GM12878 (cell line): ENCODE results near the gene REEP6. TPM values are rescaled to one million over a fixed set of nuclear protein-coding genes. Genes with fewer than 3 reads are reported as not detected.

Source experiments
- ATAC-seq: fragments of 200-7000 bp; cut with Tn5 transposase; 3 replicates; pipeline ENCODE4 v1.9.1; 2020; ENCODE audit warnings: mild to moderate bottlenecking, moderate library complexity
- BruUV-seq: library from RNA; stranded (reverse); fragments of 400-500 nt; replicated peaks from 2 replicates; lab custom pipeline; 2021; lab: Mats Ljungman, UMichigan
- CTCF ChIA-PET: fragments of 300-600 bp; sonication (Branson Sonifier 250); formaldehyde crosslinking; extraction: SDS; loops from one replicate; lab custom pipeline; 2021; ENCODE audit warnings: inconsistent platforms; lab: Yijun Ruan, JAX
- POLR2A ChIA-PET: fragments of 350-600 bp; formaldehyde crosslinking; extraction: SDS; loops from one replicate; lab custom pipeline; 2021; ENCODE audit warnings: inconsistent platforms; lab: Charles Lee
- RAD21 ChIA-PET: fragments of 300-600 bp; sonication (Branson Sonifier 250); formaldehyde crosslinking; loops from one replicate; lab custom pipeline; 2023; ENCODE audit warnings: antibody characterized with exemption; ENCODE audit not compliant: unreplicated experiment; lab: Charles Lee
- SMC1A ChIA-PET: fragments of 300-600 bp; sonication (Branson Sonifier 250); formaldehyde crosslinking; loops from one replicate; lab custom pipeline; 2023; ENCODE audit not compliant: unreplicated experiment, uncharacterized antibody; lab: Charles Lee
- DNase-seq: peaks from one replicate; pipeline ENCODE4 v3.0.0-alpha.2; 2011; ENCODE audit warnings: low read depth, low spot score
- FAIRE-seq: peaks from 3 replicates; lab custom pipeline; 2011; peaks lifted over from hg19 to GRCh38; lab: Jason Lieb, UNC
- H2AFZ ChIP-seq: 2 replicates; pipeline ENCODE4 v1.6.0; 2011; ENCODE audit warnings: low read depth, low read length, control low read depth; ENCODE audit not compliant: control insufficient read depth
- H3K27ac ChIP-seq: 2 replicates; pipeline ENCODE4 v1.5.1; 2011; ENCODE audit warnings: control low read depth; ENCODE audit not compliant: control insufficient read depth, insufficient read depth
- H3K27me3 ChIP-seq, 2 experiments: replicated peaks in 1 of 2; 2 replicates each; pipeline versions ENCODE4 v1.6.0 to v1.6.1; 2011; ENCODE audit warnings: low read length in 1 of 2; ENCODE audit not compliant: control insufficient read depth in 2 of 2, insufficient read depth in 2 of 2
- H3K36me3 ChIP-seq, 2 experiments: 2 replicates each; pipeline ENCODE4 v1.5.1; 2011; ENCODE audit warnings: low read length in 1 of 2; ENCODE audit not compliant: control insufficient read depth in 2 of 2, insufficient read depth in 2 of 2
- H3K4me1 ChIP-seq: 2 replicates; pipeline ENCODE4 v1.6.1; 2011; ENCODE audit warnings: mild to moderate bottlenecking, low read length, moderate library complexity, mixed read lengths; ENCODE audit not compliant: control insufficient read depth, insufficient read depth
- H3K4me2 ChIP-seq: 2 replicates; pipeline ENCODE4 v1.6.0; 2011; ENCODE audit warnings: control low read depth; ENCODE audit not compliant: control insufficient read depth, insufficient read depth
- H3K4me3 ChIP-seq: fragments of 200-600 bp; sonication (generic); 2 replicates; pipeline ENCODE4 v1.5.1; 2016
- H3K79me2 ChIP-seq: 2 replicates; pipeline ENCODE4 v1.6.0; 2011; ENCODE audit warnings: low read length; ENCODE audit not compliant: control insufficient read depth, insufficient read depth
- H3K9ac ChIP-seq: 2 replicates; pipeline ENCODE4 v1.8.0; 2011; ENCODE audit warnings: low read length, control low read depth, mixed read lengths; ENCODE audit not compliant: control insufficient read depth, insufficient read depth
- H3K9me3 ChIP-seq: replicated peaks from 3 replicates; pipeline ENCODE4 v1.5.1; 2011; ENCODE audit warnings: mild to moderate bottlenecking, low read length; ENCODE audit not compliant: control insufficient read depth, insufficient read depth
- H4K20me1 ChIP-seq: 2 replicates; pipeline ENCODE4 v1.6.0; 2011; ENCODE audit not compliant: control insufficient read depth, insufficient read depth
- ATF7 ChIP-seq: fragments of 450-650 bp; IDR thresholded peaks from 2 replicates; pipeline ENCODE4 v1.6.1; 2016; ENCODE audit warnings: low read depth, mild to moderate bottlenecking
- EED ChIP-seq: sonication (generic); IDR thresholded peaks from 2 replicates; pipeline ENCODE4 v1.6.1; 2016; ENCODE audit warnings: antibody characterized with exemption, low read depth
- FOXM1 ChIP-seq: IDR thresholded peaks from 2 replicates; pipeline ENCODE4 v1.6.1; 2012; ENCODE audit warnings: low read depth, mild to moderate bottlenecking, inconsistent platforms, low read length, moderate library complexity
- JUND ChIP-seq: IDR thresholded peaks from 2 replicates; pipeline ENCODE4 v1.6.1; 2012; ENCODE audit warnings: low read depth, mild to moderate bottlenecking, low read length, improper control_type of control experiment, moderate library complexity
- NFYB ChIP-seq: IDR thresholded peaks from 2 replicates; pipeline ENCODE4 v1.6.1; 2011; ENCODE audit warnings: low read depth, mild to moderate bottlenecking, low read length, improper control_type of control experiment, moderate library complexity; ENCODE audit not compliant: insufficient read depth
- RFX5 ChIP-seq: IDR thresholded peaks from 2 replicates; pipeline ENCODE4 v1.6.1; 2011; ENCODE audit warnings: low read depth, low read length, improper control_type of control experiment
- SMC3 ChIP-seq: IDR thresholded peaks from 2 replicates; pipeline ENCODE4 v1.6.1; 2011; ENCODE audit warnings: low read length, improper control_type of control experiment, borderline replicate concordance
- STAT3 ChIP-seq: IDR thresholded peaks from 2 replicates; pipeline ENCODE4 v1.6.1; 2011; ENCODE audit warnings: low read depth, low read length, improper control_type of control experiment
- TBL1XR1 ChIP-seq: IDR thresholded peaks from 2 replicates; pipeline ENCODE4 v1.6.1; 2012; ENCODE audit warnings: low read depth, low read length, improper control_type of control experiment
- ZNF217 ChIP-seq: fragments of 450-650 bp; IDR thresholded peaks from 2 replicates; pipeline ENCODE4 v1.6.1; 2017; ENCODE audit warnings: antibody characterized with exemption, mild to moderate bottlenecking
- ZNF622 ChIP-seq: fragments of 450-650 bp; IDR thresholded peaks from 2 replicates; pipeline ENCODE4 v1.6.1; 2017; ENCODE audit warnings: mild to moderate bottlenecking, inconsistent platforms
- WGBS: methylation state at CpG from one replicate; pipeline ENCODE4 v1.1.6; 2016; ENCODE audit warnings: low lambda C conversion rate; ENCODE audit not compliant: insufficient replicate concordance, insufficient coverage; ENCODE audit errors: missing lambda C conversion rate; 5-methylcytosine and 5-hydroxymethylcytosine counted together
- in situ Hi-C: fragments of 300-500 bp; cut with MboI; formaldehyde crosslinking; loops from 9 replicates; pipeline ENCODE4 v1.14.3; 2018; ENCODE audit warnings: mixed read lengths
- intact Hi-C: fragments of 100-400 bp; cut with micrococcal nuclease; formaldehyde crosslinking; loops from one replicate; pipeline ENCODE4 v1.14.2; 2022; ENCODE audit not compliant: unreplicated experiment
- polyA plus RNA-seq, 11 experiments: library from polyadenylated mRNA; depleted of rRNA in 4 of 11; unstranded in 6 of 11; stranded (reverse) in 5 of 11; fragments of >200 nt; fragmentation: Nextera tagmentation in 4 of 11; fragmentation: Illumina TruSeq in 1 of 11; extraction: Ambion mirVana in 4 of 11; extraction: Trizol in 1 of 11; gene quantifications; 1 replicate in 1 of 11; 2 replicates in 10 of 11; pipeline versions ENCODE4 v1.2.1 to v1.2.3, GENCODE V29; 2011 to 2016; ENCODE audit warnings: inconsistent platforms in 2 of 11, missing spikeins in 2 of 11, low read depth in 1 of 11
- total RNA-seq, 4 experiments: library from RNA; depleted of rRNA in 3 of 4; stranded (reverse); fragments of >200 nt in 3 of 4; fragmentation: Illumina TruSeq in 1 of 4; extraction: Trizol in 1 of 4; gene quantifications; 2 replicates each; pipeline versions ENCODE4 v1.2.1 to v1.2.3, GENCODE V29; 2013 to 2021
- TF ChIP-seq, protein P1 (sequence below): fragments of 450-650 bp; IDR thresholded peaks from 2 replicates; pipeline ENCODE4 v1.6.1; 2016; ENCODE audit warnings: mild to moderate bottlenecking
- TF ChIP-seq, protein P2 (sequence below): fragments of 450-650 bp; formaldehyde crosslinking; IDR thresholded peaks from 2 replicates; pipeline ENCODE4 v1.5.0; 2022; ENCODE audit warnings: mild to moderate bottlenecking, missing genetic modification characterization

REEP6 gene
- total and polyA plus RNA-seq, 10 of the 15 experiments (the other 5 are each of a cell fraction or from before 2014, with no cell fraction given), result 0.06 to 1.1 (median 0.39) TPM; not detected in 2

DNA sequence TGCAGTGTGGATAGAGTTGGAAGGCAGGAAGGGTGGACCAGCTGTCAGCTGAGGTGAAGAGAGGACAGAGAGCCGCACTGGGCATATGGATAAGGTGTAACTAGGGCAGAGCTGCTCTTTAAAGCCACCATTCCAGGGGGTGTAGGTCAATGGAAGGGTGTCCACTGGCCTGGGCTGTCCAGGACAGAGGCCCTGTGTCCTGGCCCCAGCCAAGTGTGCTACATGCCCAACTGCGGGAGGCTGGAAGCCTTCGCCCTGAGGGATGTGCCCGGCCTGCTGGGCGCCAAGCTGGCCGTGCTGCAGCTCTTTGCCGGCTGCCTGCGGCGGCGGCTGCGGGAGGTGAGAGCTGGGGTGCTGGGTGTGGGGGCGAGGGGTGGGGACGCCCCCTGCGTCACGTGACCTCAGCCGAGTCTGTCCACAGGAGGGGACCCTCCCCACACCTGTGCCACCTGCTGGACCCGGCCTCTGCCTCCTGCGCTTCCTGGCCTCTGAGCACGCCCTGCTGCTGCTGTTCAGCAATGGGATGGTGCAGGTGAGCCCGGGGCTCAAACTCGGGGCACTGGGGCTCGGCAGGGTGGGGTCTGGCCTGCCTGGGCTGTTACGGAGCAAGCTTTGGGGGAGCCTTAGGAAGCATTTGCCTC is 42.6 kb downstream of the REEP6 start (continued):
- TF ChIP-seq EED, result no peak
- TF ChIP-seq, protein P1, sequence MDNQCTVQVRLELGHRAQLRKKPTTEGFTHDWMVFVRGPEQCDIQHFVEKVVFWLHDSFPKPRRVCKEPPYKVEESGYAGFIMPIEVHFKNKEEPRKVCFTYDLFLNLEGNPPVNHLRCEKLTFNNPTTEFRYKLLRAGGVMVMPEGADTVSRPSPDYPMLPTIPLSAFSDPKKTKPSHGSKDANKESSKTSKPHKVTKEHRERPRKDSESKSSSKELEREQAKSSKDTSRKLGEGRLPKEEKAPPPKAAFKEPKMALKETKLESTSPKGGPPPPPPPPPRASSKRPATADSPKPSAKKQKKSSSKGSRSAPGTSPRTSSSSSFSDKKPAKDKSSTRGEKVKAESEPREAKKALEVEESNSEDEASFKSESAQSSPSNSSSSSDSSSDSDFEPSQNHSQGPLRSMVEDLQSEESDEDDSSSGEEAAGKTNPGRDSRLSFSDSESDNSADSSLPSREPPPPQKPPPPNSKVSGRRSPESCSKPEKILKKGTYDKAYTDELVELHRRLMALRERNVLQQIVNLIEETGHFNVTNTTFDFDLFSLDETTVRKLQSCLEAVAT, result no peak
- TF ChIP-seq, protein P2, sequence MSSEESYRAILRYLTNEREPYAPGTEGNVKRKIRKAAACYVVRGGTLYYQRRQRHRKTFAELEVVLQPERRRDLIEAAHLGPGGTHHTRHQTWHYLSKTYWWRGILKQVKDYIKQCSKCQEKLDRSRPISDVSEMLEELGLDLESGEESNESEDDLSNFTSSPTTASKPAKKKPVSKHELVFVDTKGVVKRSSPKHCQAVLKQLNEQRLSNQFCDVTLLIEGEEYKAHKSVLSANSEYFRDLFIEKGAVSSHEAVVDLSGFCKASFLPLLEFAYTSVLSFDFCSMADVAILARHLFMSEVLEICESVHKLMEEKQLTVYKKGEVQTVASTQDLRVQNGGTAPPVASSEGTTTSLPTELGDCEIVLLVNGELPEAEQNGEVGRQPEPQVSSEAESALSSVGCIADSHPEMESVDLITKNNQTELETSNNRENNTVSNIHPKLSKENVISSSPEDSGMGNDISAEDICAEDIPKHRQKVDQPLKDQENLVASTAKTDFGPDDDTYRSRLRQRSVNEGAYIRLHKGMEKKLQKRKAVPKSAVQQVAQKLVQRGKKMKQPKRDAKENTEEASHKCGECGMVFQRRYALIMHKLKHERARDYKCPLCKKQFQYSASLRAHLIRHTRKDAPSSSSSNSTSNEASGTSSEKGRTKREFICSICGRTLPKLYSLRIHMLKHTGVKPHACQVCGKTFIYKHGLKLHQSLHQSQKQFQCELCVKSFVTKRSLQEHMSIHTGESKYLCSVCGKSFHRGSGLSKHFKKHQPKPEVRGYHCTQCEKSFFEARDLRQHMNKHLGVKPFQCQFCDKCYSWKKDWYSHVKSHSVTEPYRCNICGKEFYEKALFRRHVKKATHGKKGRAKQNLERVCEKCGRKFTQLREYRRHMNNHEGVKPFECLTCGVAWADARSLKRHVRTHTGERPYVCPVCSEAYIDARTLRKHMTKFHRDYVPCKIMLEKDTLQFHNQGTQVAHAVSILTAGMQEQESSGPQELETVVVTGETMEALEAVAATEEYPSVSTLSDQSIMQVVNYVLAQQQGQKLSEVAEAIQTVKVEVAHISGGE, result no peak

DNA sequence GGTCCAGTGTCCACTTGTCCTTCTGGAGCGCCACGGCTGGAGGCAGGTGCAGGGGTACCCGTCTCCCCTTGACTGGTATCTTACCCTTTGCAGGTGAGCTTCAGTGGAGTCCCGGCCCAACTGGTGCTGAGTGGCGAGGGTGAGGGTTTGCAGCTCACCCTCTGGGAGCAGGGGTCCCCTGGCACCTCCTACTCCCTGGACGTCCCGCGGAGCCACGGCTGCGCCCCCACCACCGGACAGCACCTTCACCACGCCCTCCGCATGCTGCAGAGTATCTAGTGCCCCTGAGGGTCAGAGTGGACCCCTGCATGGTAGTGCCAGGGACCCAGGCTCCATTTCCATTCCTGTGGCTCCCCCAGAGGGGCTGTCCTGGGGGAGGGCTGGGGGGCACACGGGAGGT is 44.0 kb downstream of the REEP6 start:
- Histone ChIP-seq H3K9ac (no peak overlapping the region), H2AFZ (no peak overlapping the region), H3K27ac (no peak overlapping the region), H3K79me2 (no peaks in the 10 kb centered on the region), H4K20me1 (no peaks in the 10 kb centered on the region), H3K4me2 (no peak overlapping the region), H3K9me3 (no peaks in the 10 kb centered on the region), H3K36me3 (no peaks in the 10 kb centered on the region), H3K27me3 (no peaks in the 10 kb centered on the region), H3K4me1 (no peaks in the 10 kb centered on the region), H3K4me3 (no peak overlapping the region)
- intact Hi-C loops (no loop called here), in situ Hi-C loops (no loop called here)
- ChIA-PET CTCF (interaction anchor here (0.9 kb wide), 1 partner anchor 137 kb away, joined by 4 read pairs; no protein-coding TSS in a partner anchor), POLR2A (no interaction called here), SMC1A (no interaction called here), RAD21 (interaction anchor here (0.7 kb wide), 1 partner anchor 63 kb away, joined by 3 read pairs; no protein-coding TSS in a partner anchor)
- no TSS peak for BruUV-seq
- 68% methylated on average over 14 of the region's 14 CpGs for WGBS
- DNase-seq (no peak), FAIRE-seq (no peak), ATAC-seq (no peak)
- no peak for TF ChIP-seq SMC3
- TF ChIP-seq RFX5, result no peak
- no peak for TF ChIP-seq ZNF217
- TF ChIP-seq, protein P2, result no peak
- no peak for TF ChIP-seq STAT3
- TF ChIP-seq FOXM1, result no peak
- TF ChIP-seq NFYB, result no peak
- no peak for TF ChIP-seq ZNF622
- TF ChIP-seq ATF7, result no peak
- TF ChIP-seq JUND, result no peak
- no peak for TF ChIP-seq TBL1XR1
